Stimulated activated CD4-positive, alpha-beta T cell treated with anti-CD3 and anti-CD28 coated beads, Interleukin-2, amount 100 ng/mL, for 48 hours (primary cell): ENCODE data around the gene FAH.
"Not testable (repeated sequence)": the region's sequence is repeated elsewhere in the genome, so short reads cannot be mapped to it uniquely, and the experiment has no call there.

Experiments
- DNase-seq, 2 donors: peaks; one replicate each; pipeline ENCODE4 v3.0.0-alpha.2; 2020

The FAH gene

GRCh38 chr15:80152896-80153876 is at the start of gene FAH:
Gene FAH, plus strand, starts transcription at chr15:80152999. Its CDS starts 56 bp downstream, at chr15:80153055.
- DNase-seq, result peak; percentile 26 to 29

- no peak for DNase-seq
Observed at GRCh38 chr15:80105193-80105592, 47.6 kb upstream of the FAH start.

DNA sequence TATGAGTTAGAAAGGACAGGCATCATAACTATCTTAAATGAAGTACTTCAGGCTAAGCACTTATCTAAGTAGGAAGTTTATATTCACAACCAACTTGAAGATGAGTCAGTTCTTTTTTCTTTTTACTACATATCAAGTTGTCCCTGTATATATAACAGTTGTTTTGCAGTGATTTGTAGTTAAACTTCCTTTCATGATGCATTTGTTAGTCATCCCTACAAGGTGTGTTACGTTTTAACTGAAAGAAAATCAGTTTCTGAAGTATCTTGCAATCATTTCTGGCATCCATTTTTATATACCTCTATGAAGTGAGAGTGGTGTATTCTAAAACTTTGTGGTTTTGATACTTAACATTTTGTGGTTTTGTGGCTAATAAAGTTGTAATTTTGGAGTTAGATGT is 47.2 kb upstream of the FAH start:
- DNase-seq, result no peak

DNA sequence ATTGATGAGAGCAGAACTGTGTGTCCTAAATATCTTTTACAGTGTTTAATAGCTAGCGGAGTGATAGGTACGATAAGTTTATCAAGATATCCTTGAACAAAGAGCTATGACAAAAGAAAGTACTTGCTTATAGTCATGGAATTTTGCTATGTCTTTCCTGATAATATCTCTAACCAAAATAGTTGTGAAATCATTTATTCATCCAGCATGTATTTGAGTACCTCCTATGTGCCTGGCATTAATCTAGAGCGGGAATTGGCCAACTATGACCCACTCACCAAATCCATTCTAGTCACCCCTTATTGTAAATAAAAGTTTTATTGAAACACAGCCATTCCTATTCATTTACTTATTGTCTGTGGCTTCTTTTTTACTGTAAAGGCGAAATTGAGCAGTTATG is 46.7 kb upstream of the FAH start:
- DNase-seq, result no peak

- no peak for DNase-seq
Observed at GRCh38 chr15:80107204-80107603, 45.6 kb upstream of the FAH start.

DNA sequence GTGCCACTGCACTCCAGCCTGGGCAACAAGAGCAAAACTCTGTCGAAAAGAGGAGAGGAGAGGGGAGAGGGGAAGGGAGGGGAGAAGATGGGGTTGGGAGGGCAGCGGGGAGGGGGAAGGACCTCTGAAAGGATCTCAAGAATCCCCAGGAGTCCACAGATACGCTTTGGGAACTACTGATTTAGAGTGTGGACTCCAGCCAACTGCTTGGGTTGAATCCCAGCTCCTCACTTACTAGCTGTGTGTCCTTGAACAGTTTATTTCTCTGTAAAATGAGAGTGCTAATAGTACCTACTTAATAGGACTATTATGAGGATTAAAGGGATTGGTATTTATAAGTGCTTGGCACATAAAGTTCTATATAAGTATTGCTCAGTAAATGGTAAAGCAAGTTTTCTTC is 45.0 kb upstream of the FAH start:
- no peak for DNase-seq

DNA sequence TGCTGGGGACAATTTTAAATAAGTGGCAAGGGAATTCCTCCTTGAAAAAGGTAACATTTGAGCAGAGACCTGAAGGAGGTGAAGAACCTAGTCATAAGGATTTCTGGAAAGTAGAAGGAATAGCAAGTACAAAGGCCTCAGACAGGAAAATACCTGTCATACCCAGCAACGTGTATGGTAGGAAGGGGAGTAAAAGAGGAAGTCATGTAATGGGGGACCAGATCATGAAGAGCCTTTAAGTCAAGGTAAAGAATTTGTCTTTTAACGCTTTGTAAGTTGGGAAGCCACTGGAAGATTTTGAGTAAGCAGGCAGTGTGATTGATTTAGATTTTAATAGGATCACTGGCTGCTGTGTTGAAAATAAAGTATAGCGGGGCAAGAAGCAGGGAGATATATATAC is 43.4 kb upstream of the FAH start:
- DNase-seq, result no peak

- DNase-seq, result no peak
Observed at GRCh38 chr15:80110920-80111319, 41.9 kb upstream of the FAH start.

DNA sequence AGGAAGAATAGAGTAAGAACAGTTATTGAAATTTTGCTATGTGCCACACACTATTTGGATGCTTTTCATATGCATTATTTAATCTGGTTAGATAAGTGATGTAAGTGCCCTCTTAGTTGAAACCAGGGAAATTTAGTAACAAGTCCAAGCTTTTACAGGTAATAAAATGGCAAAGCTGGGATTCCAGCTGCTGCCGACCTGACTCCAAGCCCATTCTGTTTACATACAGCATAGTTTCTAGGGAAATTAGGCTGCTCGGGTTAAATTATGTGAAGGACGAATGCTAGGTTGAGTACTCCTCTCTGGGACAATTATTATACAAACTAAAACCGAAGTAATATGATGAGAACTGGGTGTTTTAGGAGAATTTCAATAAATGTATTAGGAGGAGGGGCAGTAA is 38.7 kb upstream of the FAH start:
- no peak for DNase-seq

DNA sequence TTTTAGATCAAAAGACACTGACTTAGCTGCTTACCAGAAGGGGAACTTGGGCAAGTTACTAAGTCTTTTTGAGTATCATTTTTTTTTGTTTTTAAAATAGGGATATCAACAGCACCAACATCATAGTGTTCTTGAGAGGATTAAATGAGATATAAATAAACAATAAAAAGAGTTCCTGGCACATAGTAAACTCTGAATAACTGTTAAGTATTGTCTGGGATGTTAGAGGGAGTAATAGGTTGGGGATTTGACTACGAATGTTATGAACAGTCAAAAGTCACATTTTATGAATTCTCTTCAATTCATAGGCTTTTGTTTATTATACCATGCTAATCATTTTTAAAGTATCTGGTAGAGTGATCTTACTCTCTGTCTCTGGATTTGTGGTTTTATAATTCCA is 37.8 kb upstream of the FAH start:
- no peak for DNase-seq

GRCh38 chr15:80118956-80119355 is 33.8 kb upstream of the FAH start:
- DNase-seq, result no peak

- no peak for DNase-seq
Observed at GRCh38 chr15:80120636-80121035, 32.2 kb upstream of the FAH start.

DNA sequence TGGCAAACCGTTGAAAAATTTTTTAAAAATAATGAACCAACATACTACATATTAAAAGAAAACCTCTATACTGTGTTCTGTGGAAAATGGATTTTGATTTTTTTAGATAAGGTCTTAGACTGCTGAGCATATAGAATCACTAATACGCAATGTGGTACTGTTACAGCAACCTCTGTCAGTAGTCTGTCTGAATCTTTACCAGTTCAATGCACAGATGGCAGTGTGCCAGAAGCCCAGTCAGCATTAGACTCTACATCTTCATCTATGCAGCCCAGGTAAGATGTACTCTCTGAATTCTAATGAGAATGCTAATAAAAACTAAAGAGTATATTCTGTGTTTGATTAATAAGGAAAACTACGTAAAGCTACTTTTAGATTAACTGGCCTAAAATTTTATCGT is 31.3 kb upstream of the FAH start:
- no peak for DNase-seq

GRCh38 chr15:80123034-80123433 is 29.8 kb upstream of the FAH start:
- DNase-seq, result no peak

DNA sequence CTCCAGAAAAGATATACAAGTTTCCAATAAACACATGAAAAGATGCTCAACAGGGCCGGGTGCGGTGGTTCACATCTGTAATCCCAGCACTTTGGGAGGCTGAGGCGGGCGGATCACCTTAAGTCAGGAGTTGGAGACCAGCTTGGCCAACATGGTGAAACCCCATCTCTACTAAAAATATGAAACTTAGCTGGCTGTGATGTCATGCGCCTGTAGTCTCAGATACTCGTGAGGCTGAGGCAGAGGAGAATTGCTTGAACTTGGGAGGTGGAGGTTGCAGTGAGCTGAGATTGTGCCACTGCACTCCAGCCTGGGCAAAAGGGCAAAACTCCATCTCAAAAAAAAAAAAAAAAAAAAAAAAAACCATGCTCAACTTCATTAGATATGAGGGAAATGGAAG is 25.5 kb upstream of the FAH start:
- not testable (repeated sequence) for DNase-seq

DNA sequence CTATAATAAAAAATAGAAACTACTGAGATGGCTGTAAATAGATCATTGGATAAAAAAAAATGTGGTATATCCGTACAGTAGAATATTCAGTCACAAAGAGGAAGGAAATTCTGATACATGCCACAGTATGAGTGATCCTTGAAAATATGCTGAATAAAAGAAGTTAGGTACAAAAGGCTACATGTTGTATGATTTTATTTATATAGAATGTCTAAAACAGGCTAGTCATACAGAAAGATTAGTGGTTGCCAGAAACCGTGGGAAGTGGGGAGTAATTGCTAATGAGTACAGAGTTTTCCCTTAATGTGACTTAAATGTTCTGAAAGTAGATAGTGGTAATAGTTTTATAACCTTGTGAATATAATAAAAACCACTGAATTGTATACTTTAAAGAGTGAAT is 24.9 kb upstream of the FAH start:
- no peak for DNase-seq

DNA sequence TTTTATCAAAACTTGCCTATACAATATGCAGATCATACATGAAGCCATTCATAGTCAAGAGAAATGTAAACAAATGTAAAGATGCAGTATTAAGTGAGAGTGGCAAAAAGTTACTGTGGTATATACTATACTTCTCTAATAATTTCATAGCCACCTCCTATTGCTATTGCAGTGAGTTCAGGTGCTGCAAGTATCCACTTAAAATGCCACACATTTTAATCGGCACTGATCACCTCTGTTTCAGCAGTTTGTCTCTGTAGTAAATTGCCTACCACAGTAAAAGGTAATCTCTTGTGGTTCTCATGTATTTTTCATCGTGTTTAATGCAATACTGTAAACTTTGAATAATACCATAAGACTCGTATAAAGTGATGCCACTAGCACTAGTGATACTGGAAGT is 20.4 kb upstream of the FAH start:
- no peak for DNase-seq

GRCh38 chr15:80136854-80137253 is 15.9 kb upstream of the FAH start:
- DNase-seq, result no peak

DNA sequence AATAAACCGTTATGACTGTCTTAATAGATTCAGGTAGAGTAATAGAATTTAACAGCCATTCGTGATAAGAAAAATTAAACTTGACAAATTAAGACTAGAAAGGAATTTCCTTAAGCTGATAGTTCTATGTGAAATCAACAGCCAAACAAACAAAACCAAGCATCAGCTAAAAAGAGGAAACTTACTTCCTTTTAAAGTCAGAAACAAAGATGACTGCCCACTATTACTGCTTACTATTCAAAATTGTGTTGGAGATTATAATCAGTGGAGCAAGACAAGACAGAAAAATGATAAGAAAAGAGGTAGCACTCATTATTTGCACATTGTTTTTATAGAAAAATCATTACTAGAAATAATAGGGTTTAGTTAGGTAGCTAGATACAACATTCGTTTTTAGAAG is 13.8 kb upstream of the FAH start:
- DNase-seq, result no peak

DNA sequence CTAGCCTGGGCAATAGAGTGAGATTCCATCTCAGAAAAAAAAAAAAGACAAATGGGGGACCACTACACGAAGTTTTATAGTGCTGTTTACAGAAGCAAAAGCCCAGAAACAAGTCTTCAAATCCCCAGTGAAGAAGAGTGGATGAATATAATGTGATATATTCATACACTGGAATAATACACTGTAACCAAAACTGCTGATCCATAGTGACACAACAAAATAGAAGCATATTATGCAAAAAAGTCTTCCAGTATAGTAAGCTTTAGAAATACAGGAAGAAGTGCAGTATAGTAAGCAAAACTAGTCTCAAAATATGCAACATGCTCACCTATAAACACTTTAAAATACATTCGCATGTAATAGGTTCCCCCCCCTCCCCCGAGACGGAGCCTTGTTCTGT is 11.9 kb upstream of the FAH start:
- DNase-seq, result no peak

- DNase-seq, result no peak
Observed at GRCh38 chr15:80141916-80142598, 10.7 kb upstream of the FAH start.

DNA sequence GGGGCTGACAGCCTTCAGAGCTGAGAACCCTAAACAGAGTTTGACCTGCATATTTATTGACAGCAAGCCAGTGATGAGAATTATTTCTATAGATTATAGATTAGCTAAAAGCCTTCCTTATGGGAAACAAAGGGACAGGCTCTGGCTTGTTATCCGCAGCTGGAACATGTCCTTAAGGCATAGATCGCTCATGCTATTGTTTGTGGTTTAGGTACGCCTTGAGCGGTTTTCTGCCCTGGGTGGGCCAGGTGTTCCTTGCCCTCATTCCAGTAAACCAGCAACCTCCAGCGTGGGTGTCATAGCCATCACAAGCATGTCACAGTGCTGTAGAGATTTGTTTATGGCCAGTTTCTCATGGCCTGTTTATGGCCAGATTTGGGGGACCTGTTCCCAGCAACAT is 10.2 kb upstream of the FAH start:
- DNase-seq, result no peak

GRCh38 chr15:80151148-80151547 is 1.7 kb upstream of the FAH start:
- no peak for DNase-seq

- DNase-seq, result no peak
Observed at GRCh38 chr15:80151576-80151975, 1.2 kb upstream of the FAH start.
